Pancreas (tissue), 10 donors: ENCODE data around the gene IFT81. TPM values are rescaled to one million over a fixed set of nuclear protein-coding genes. Genes with fewer than 3 reads are reported as not detected.

ENCODE experiments used
- ATAC-seq, 4 donors: fragments of 200-7000 bp; cut with Tn5 transposase; one replicate each; pipeline versions ENCODE4 v1.8.0 to v1.9.1; 2020; ENCODE audit warnings: mild to moderate bottlenecking in 4 of 4, moderate library complexity in 4 of 4
- DNase-seq, 6 donors: peaks; one replicate each; pipeline ENCODE4 v3.0.0-alpha.2; 2020
- FAIRE-seq: peaks from 2 replicates; lab custom pipeline; 2012; peaks lifted over from hg19 to GRCh38; lab: Jason Lieb, UNC
- H3K27ac ChIP-seq, 4 donors: fragments of 200-600 bp; sonication (generic); 1 replicate in 3 of 4; 2 replicates in 1 of 4; pipeline versions ENCODE4 v1.5.0 to v1.8.0; 2020
- H3K27me3 ChIP-seq, 4 donors: fragments of 200-600 bp; one replicate each; pipeline ENCODE4 v1.8.0; 2021
- H3K36me3 ChIP-seq, 3 donors: fragments of 200-600 bp; sonication (generic) in 1 of 3; one replicate each; pipeline versions ENCODE4 v1.5.0 to v1.8.0; 2020 to 2021
- H3K4me1 ChIP-seq, 3 donors: fragments of 200-600 bp; one replicate each; pipeline ENCODE4 v1.8.0; 2021
- H3K4me3 ChIP-seq, 4 donors: fragments of 200-600 bp; sonication (generic) in 2 of 4; one replicate each; pipeline versions ENCODE4 v1.5.0 to v1.8.0; 2020 to 2021
- H3K9me3 ChIP-seq, 4 donors: fragments of 200-600 bp; one replicate each; pipeline ENCODE4 v1.8.0; 2021
- WGBS, 2 donors: extraction: QIAGEN DNeasy Blood & Tissue Kit; methylation state at CpG; one replicate each; pipeline ENCODE4 v1.1.7; 2013; 5-methylcytosine and 5-hydroxymethylcytosine counted together
- intact Hi-C, 3 donors: fragments of 100-400 bp; cut with DNase I; formaldehyde crosslinking; loops; one replicate each; pipeline versions ENCODE4 v1.11.1 to v1.14.2; 2022
- polyA plus RNA-seq, 2 donors: library from polyadenylated mRNA; stranded (reverse); fragments of 200-250 nt; gene quantifications; one replicate each; pipeline ENCODE4 v1.2.3, GENCODE V29; 2013
- total RNA-seq, 6 donors: library from RNA; stranded (reverse); fragmentation: NEBNext Ultra II Directional in 4 of 6; extraction: Animal tissue kit (Norgen Biotek cat#: 25700) in 4 of 6; gene quantifications; one replicate each; pipeline versions ENCODE4 v1.2.1 to v1.2.4, GENCODE V29; 2021 to 2023
- TF ChIP-seq, protein P1 (sequence below), 4 donors: fragments of 200-600 bp; sonication (generic) in 3 of 4; IDR thresholded peaks; one replicate each; pipeline versions ENCODE4 v1.5.0 to v1.8.0; 2021; ENCODE audit warnings: antibody characterized with exemption in 4 of 4
- donor health status: healthy with polysubstance abuse.
- donor health status: DM: no; HTN: no; CAD: no; lungs with moderate emphysema.
- donor health status: DM: no; HTN: no; CAD: no.
- donor health status: control.
- donor health status: control.
- donor health status: Bipolar disorder and iron deficiency.
- donor health status: DM: yes; HTN: yes; CAD: no.
- donor health status: DM: no; HTN: no; CAD: no.
- donor health status: DM: no; HTN: no; CAD: no.
- donor health status: DM: yes; HTN: yes; CAD: no.

IFT81 gene
- total and polyA plus RNA-seq, 8 donors, result 2.1 to 7.2 (median 3.4) TPM

DNA sequence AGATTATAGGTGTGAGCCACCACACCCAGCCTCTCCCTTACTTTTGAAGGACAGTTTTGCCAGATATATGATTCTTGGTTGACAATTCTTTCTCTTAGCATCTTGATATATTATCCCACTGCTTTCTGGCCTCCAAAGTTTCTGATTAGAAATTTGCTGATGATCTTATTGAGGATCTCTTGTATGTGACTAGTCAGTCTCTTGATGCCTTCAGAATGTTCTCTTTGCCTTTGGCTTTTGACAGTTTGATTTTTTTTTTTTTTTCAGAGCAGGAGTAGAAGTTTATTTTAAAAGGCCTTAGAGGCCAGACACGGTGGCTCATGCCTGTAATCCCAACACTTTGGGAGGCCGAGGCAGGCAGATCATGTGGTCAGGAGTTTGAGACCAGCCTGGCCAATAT lies 32.6 kb downstream of the IFT81 start:
- ATAC-seq, result no peak
- no peak for DNase-seq
- WGBS, 2 donors, result 96% methylated on average over 2 of the region's 2 CpGs
- TF ChIP-seq, protein P1, sequence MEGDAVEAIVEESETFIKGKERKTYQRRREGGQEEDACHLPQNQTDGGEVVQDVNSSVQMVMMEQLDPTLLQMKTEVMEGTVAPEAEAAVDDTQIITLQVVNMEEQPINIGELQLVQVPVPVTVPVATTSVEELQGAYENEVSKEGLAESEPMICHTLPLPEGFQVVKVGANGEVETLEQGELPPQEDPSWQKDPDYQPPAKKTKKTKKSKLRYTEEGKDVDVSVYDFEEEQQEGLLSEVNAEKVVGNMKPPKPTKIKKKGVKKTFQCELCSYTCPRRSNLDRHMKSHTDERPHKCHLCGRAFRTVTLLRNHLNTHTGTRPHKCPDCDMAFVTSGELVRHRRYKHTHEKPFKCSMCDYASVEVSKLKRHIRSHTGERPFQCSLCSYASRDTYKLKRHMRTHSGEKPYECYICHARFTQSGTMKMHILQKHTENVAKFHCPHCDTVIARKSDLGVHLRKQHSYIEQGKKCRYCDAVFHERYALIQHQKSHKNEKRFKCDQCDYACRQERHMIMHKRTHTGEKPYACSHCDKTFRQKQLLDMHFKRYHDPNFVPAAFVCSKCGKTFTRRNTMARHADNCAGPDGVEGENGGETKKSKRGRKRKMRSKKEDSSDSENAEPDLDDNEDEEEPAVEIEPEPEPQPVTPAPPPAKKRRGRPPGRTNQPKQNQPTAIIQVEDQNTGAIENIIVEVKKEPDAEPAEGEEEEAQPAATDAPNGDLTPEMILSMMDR (IDR thresholded peaks at IDR 0.05), result no peak
- Histone ChIP-seq H3K4me3 (no peak overlapping the region), H3K9me3 (no peaks in the 10 kb centered on the region), H3K27me3 (no peaks in the 10 kb centered on the region), H3K36me3 (peaks cover 0 to 25% (median 0%) of the 10 kb centered on the region in 3 donors), H3K4me1 (no peaks in the 10 kb centered on the region), H3K27ac (no peak overlapping the region)
- no peak for FAIRE-seq
- intact Hi-C loops, result no loop called here

- intact Hi-C loops, result no loop called here
- Histone ChIP-seq H3K4me3 (no peak overlapping the region), H3K27ac (no peak overlapping the region), H3K4me1 (no peaks in the 10 kb centered on the region), H3K36me3 (peaks cover 0 to 25% (median 0%) of the 10 kb centered on the region in 3 donors), H3K9me3 (no peaks in the 10 kb centered on the region), H3K27me3 (no peaks in the 10 kb centered on the region)
- ATAC-seq (no peak), FAIRE-seq (no peak), DNase-seq (no peak)
- TF ChIP-seq, protein P1 (IDR thresholded peaks at IDR 0.05), result no peak
Observed at GRCh38 chr12:110157539-110157938, 33.4 kb downstream of the IFT81 start.

GRCh38 chr12:110159671-110160245 lies 35.6 kb downstream of the IFT81 start:
- WGBS, 2 donors, result 91 to 97% methylated on average over 4 of the region's 4 CpGs
- FAIRE-seq (no peak), ATAC-seq (no peak), DNase-seq (no peak)
- intact Hi-C loops, result no loop called here
- Histone ChIP-seq H3K9me3 (no peaks in the 10 kb centered on the region), H3K4me1 (no peaks in the 10 kb centered on the region), H3K4me3 (no peak overlapping the region), H3K27me3 (no peaks in the 10 kb centered on the region), H3K36me3 (peaks cover 0 to 25% (median 0%) of the 10 kb centered on the region in 3 donors), H3K27ac (no peak overlapping the region)
- TF ChIP-seq, protein P1 (IDR thresholded peaks at IDR 0.05), result no peak

DNA sequence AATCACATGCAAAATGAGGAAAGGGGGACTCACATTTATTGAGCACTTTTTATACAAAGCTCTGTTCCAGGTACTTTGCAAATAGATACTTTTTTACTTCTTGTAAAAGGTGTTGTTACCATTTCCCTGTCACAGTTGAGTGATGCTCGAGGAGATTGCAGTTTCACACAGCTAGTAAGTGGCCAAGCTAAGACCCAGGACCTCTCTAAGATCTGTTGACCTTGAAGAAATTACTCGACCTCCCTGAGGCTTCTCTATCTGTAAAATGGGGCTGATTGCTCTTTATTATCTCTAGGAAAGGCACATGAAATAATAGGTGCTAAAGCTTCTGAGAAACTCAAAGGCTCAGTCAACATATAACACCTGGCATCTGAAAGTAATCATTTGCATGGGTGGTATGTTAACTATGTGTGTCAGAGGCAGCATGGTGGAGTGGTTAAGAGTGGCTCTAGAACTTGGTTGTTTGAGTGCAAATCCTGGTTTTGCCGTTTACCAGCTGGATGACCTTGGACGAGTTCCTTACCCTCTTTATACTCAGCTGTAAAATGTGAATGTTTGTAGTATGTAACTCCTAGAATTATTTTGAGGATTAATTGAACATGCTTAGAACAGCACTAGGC lies 41.5 kb downstream of the IFT81 start:
- 35 to 39% methylated on average over 4 of the region's 4 CpGs for WGBS, 2 donors
- intact Hi-C loops, result no loop called here
- no peak for FAIRE-seq
- Histone ChIP-seq H3K27ac (no peak overlapping the region), H3K9me3 (no peaks in the 10 kb centered on the region), H3K4me1 (no peaks in the 10 kb centered on the region), H3K36me3 (no peaks in the 10 kb centered on the region), H3K27me3 (no peaks in the 10 kb centered on the region), H3K4me3 (no peak overlapping the region)
- DNase-seq, result no peak
- TF ChIP-seq, protein P1 (IDR thresholded peaks at IDR 0.05), result no peak
- ATAC-seq, result peak in 3 of 4 donors; percentile 43 to 53 (median 53)
